Endothelial cell of umbilical vein (primary cell): ENCODE data around the gene FBLIM1. TPM values are rescaled to one million over a fixed set of nuclear protein-coding genes. Genes with fewer than 3 reads are reported as not detected.

ENCODE experiments used
- BruUV-seq: library from RNA; stranded (reverse); fragments of 400-500 nt; replicated peaks from 2 replicates; lab custom pipeline; 2021; lab: Mats Ljungman, UMichigan
- CTCF ChIA-PET: fragments of 300-600, 350-600 bp; sonication (Branson Sonifier 250); formaldehyde crosslinking; loops from one replicate; lab custom pipeline; 2021; ENCODE audit warnings: antibody characterized with exemption, inconsistent platforms; lab: Charles Lee
- POLR2A ChIA-PET: fragments of 300-600, 350-600 bp; sonication (Branson Sonifier 250); formaldehyde crosslinking; loops from one replicate; lab custom pipeline; 2021; ENCODE audit warnings: antibody characterized with exemption, inconsistent platforms; lab: Charles Lee
- DNase-seq: peaks from one replicate; pipeline ENCODE4 v3.0.0-alpha.2; 2011; ENCODE audit warnings: low read depth, low spot score
- FAIRE-seq: peaks from 2 replicates; lab custom pipeline; 2011; peaks lifted over from hg19 to GRCh38; lab: Jason Lieb, UNC
- H2AFZ ChIP-seq: 2 replicates; pipeline ENCODE4 v1.6.0; 2012; ENCODE audit warnings: low read depth, low read length, control low read depth, inconsistent platforms
- H3K27ac ChIP-seq: 2 replicates; pipeline ENCODE4 v1.5.1; 2011; ENCODE audit warnings: low read depth, mild to moderate bottlenecking, control low read depth, low read length, moderate library complexity; ENCODE audit not compliant: insufficient read depth
- H3K27me3 ChIP-seq, 2 experiments: 2 replicates each; pipeline versions ENCODE4 v1.6.0 to v1.6.1; 2011; ENCODE audit warnings: low read length in 2 of 2, mixed read lengths in 1 of 2; ENCODE audit not compliant: control insufficient read depth in 2 of 2, insufficient read depth in 2 of 2
- H3K36me3 ChIP-seq, 2 experiments: 2 replicates in 1 of 2; 3 replicates in 1 of 2; pipeline ENCODE4 v1.5.1; 2011; ENCODE audit warnings: low read length in 2 of 2, mild to moderate bottlenecking in 1 of 2, moderate library complexity in 1 of 2; ENCODE audit not compliant: control insufficient read depth in 2 of 2, insufficient read depth in 2 of 2; ENCODE audit errors: extremely low read depth in 1 of 2
- H3K4me1 ChIP-seq: 3 replicates; pipeline ENCODE4 v1.5.1; 2011; ENCODE audit warnings: mild to moderate bottlenecking, low read length; ENCODE audit not compliant: control insufficient read depth, insufficient read depth; ENCODE audit errors: extremely low read depth
- H3K4me2 ChIP-seq: 2 replicates; pipeline ENCODE4 v1.6.1; 2011; ENCODE audit warnings: low read length, control low read depth, mixed read lengths; ENCODE audit not compliant: insufficient read depth
- H3K4me3 ChIP-seq, 3 experiments: fragments of 200-600 bp in 1 of 3; sonication (generic), shearing (Covaris generic) in 1 of 3; replicated peaks in 1 of 3; 2 replicates each; pipeline ENCODE4 v1.5.1; 2011 to 2016; ENCODE audit warnings: control low read depth in 3 of 3, low read length in 3 of 3, mild to moderate bottlenecking in 2 of 3, inconsistent platforms in 1 of 3, low read depth in 1 of 3, moderate library complexity in 1 of 3; ENCODE audit not compliant: insufficient read depth in 1 of 3
- H3K79me2 ChIP-seq: 2 replicates; pipeline ENCODE4 v1.6.0; 2012; ENCODE audit warnings: low read length, inconsistent platforms; ENCODE audit not compliant: control insufficient read depth, insufficient read depth
- H3K9ac ChIP-seq: replicated peaks from 2 replicates; pipeline ENCODE3; 2011; ENCODE audit warnings: low read length, control low read depth; ENCODE audit not compliant: insufficient read depth; ENCODE audit errors: extremely low read depth
- H3K9me1 ChIP-seq: replicated peaks from 3 replicates; pipeline ENCODE4 v1.6.0; 2011; ENCODE audit warnings: mild to moderate bottlenecking, low read length; ENCODE audit not compliant: control insufficient read depth, insufficient read depth; ENCODE audit errors: extremely low read depth
- H3K9me3 ChIP-seq: replicated peaks from 2 replicates; pipeline ENCODE4 v1.5.1; 2012; ENCODE audit warnings: low read length, inconsistent platforms; ENCODE audit not compliant: control insufficient read depth, insufficient read depth
- H4K20me1 ChIP-seq: replicated peaks from 2 replicates; pipeline ENCODE3; 2011; ENCODE audit warnings: mild to moderate bottlenecking, low read length; ENCODE audit not compliant: control insufficient read depth, insufficient read depth; ENCODE audit errors: extremely low read depth
- CTCF ChIP-seq, 2 donors: IDR thresholded peaks; 1 replicate in 1 of 2; 2 replicates in 1 of 2; pipeline ENCODE4 v1.5.1; 2011; ENCODE audit warnings: low read length in 2 of 2, mild to moderate bottlenecking in 2 of 2, moderate library complexity in 2 of 2, control low read depth in 1 of 2, inconsistent platforms in 1 of 2, low read depth in 1 of 2; ENCODE audit not compliant: insufficient read depth in 1 of 2; ENCODE audit errors: extremely low read depth in 1 of 2
- EZH2 ChIP-seq: IDR thresholded peaks from 2 replicates; pipeline ENCODE4 v1.6.1; 2012; ENCODE audit warnings: borderline replicate concordance, low read depth, mild to moderate bottlenecking, moderate library complexity, low read length, inconsistent platforms; ENCODE audit not compliant: severe bottlenecking
- FOS ChIP-seq: IDR thresholded peaks from 2 replicates; pipeline ENCODE4 v1.6.1; 2011; ENCODE audit warnings: mild to moderate bottlenecking, low read length, moderate library complexity, borderline replicate concordance; ENCODE audit not compliant: insufficient read depth
- GATA2 ChIP-seq: IDR thresholded peaks from 2 replicates; pipeline ENCODE4 v1.7.0; 2011; ENCODE audit warnings: low read depth, mild to moderate bottlenecking, moderate library complexity, mixed read lengths, low read length; ENCODE audit not compliant: insufficient read length, insufficient read depth
- JUN ChIP-seq: IDR thresholded peaks from 2 replicates; pipeline ENCODE4 v1.6.1; 2011; ENCODE audit warnings: borderline replicate concordance, low read depth; ENCODE audit not compliant: insufficient read length, insufficient read depth
- MAX ChIP-seq: IDR thresholded peaks from 2 replicates; pipeline ENCODE4 v1.6.1; 2011; ENCODE audit not compliant: insufficient read depth, insufficient read length
- MYC ChIP-seq: IDR thresholded peaks from one replicate; pipeline ENCODE4 v1.6.1; 2011; ENCODE audit warnings: mild to moderate bottlenecking, low read depth, low read length
- POLR2A ChIP-seq: IDR thresholded peaks from 2 replicates; pipeline ENCODE4 v1.6.1; 2012; ENCODE audit warnings: low read depth, mild to moderate bottlenecking, control low read depth, low read length
- POLR2AphosphoS5 ChIP-seq: IDR thresholded peaks from 2 replicates; pipeline ENCODE4 v1.6.1; 2012; ENCODE audit warnings: low read depth, mild to moderate bottlenecking, control low read depth, low read length, moderate library complexity; ENCODE audit not compliant: insufficient read depth
- dilution Hi-C: fragments of 300-500 bp; cut with MboI; formaldehyde crosslinking; loops from one replicate; pipeline ENCODE4 v1.15.0; 2019; ENCODE audit warnings: low sequenced_read_pairs; ENCODE audit not compliant: extremely low pct_ligation_motif_present
- intact Hi-C: fragments of 100-400 bp; cut with micrococcal nuclease; formaldehyde crosslinking; loops from one replicate; pipeline ENCODE4 v1.10.0; 2022
- polyA plus RNA-seq, 4 experiments: library from polyadenylated mRNA; depleted of rRNA in 3 of 4; stranded (reverse) in 3 of 4; unstranded in 1 of 4; fragments of >200 nt; gene quantifications; 2 replicates each; pipeline versions ENCODE4 v1.2.1 to v1.2.3, GENCODE V29; 2011 to 2012; ENCODE audit warnings: missing spikeins in 1 of 4
- total RNA-seq: library from RNA; stranded (reverse); gene quantifications from 2 replicates; pipeline ENCODE4 v1.2.3, GENCODE V29; 2021

The FBLIM1 gene
- total and polyA plus RNA-seq, 2 donors (not counting 3 experiments of a cell fraction or from before 2014, with no cell fraction given) = 363 to 414 TPM

DNA sequence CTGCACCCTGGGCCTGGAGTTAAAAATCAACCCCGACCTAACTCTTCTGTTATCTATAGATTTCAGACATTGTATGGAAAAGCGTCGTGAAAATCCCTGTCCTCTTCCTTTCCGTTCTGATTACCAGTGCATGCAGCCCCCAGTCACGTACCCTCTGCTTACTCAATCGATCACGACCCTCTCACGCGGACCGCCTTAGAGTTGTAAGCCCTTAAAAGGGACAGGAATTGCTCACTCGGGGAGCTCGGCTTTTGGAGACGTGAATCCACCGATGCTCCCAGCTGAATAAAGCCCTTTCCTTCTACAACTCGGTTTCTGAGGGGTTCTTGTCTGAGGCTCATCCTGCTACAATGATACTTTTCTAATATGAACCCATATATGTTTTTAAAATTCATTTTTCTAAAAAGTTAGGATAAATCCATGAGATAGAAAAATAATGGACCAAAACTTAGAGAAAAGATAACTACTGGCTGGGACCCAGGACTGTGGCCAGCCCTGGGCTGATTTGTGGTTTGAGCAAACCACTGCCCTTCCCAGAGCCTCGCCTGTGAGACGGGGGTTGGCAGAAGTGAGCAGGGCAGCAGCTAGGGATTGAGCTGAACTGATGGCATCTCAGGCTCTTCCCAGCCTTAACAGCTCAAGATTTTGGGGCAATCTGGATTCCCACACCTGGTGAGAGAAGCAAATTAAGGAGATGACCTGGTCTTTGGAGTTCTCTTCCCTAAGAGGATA, 43.8 kb downstream of the FBLIM1 start:
- TF ChIP-seq FOS = no peak
- no peak for TF ChIP-seq EZH2
- TF ChIP-seq MYC = no peak
- TF ChIP-seq CTCF (IDR thresholded peaks at IDR 0.05; ENCODE audit: extremely low read depth in 1 of 2, insufficient read depth in 1 of 2, low read depth in 1 of 2, low read length in 2 of 2) = no peak
- no peak for TF ChIP-seq POLR2AphosphoS5
- TF ChIP-seq JUN = no peak
- no peak for TF ChIP-seq GATA2
- TF ChIP-seq POLR2A = no peak
- no peak for TF ChIP-seq MAX
- H3K9me3 ChIP-seq = no peaks in the 10 kb centered on the region
- H2AFZ ChIP-seq = no peak overlapping the region
- no peaks in the 10 kb centered on the region for H3K36me3 ChIP-seq
- ChIA-PET CTCF (interaction anchor here (1.0 to 7.1 kb wide), 7 partner anchors 10 to 245 kb away, joined by 3 to 75 read pairs (median 6); partner anchors contain the start of gene SPEN), POLR2A (no interaction called here)
- no peak overlapping the region for H3K27ac ChIP-seq
- no peak overlapping the region for H3K9ac ChIP-seq
- no peak for DNase-seq
- intact Hi-C loops = no loop called here
- peaks cover 32% of the 10 kb centered on the region for H3K4me1 ChIP-seq
- H3K9me1 ChIP-seq = no peaks in the 10 kb centered on the region
- no peak for FAIRE-seq
- no peaks in the 10 kb centered on the region for H3K27me3 ChIP-seq
- no peak overlapping the region for H3K4me3 ChIP-seq
- no peaks in the 10 kb centered on the region for H3K79me2 ChIP-seq
- no peaks in the 10 kb centered on the region for H4K20me1 ChIP-seq
- H3K4me2 ChIP-seq = no peak overlapping the region
- dilution Hi-C loops = no loop called here
- no TSS peak for BruUV-seq
